ENCODE data around the gene SLC2A11. TPM values are rescaled to one million over a fixed set of nuclear protein-coding genes. Genes with fewer than 3 reads are reported as not detected.
A peak's percentile ranks its signal among the peaks of the same experiment; 100 is the strongest.
"Not testable (repeated sequence)": the region's sequence is repeated elsewhere in the genome, so short reads cannot be mapped to it uniquely, and the experiment has no call there.

Gene SLC2A11
- total RNA-seq, 1 donor from 2014 or later = 13.2 TPM

DNA sequence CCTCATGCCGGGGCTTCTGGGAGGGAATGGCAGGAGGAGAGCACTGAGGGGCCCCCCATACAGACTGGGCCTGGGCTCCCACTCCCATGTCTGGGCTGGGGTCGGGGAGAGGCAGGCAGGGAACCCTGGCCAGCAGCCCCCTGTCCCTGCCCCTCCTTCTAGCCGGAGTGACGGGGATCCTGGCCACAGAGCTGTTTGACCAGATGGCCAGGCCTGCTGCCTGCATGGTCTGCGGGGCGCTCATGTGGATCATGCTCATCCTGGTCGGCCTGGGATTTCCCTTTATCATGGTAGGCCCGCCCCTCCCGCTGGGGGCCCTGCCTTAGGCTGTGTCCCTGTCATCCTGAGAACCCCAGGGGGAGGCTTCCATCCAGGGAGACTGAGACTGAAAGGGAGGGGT lies 26.5 kb downstream of the SLC2A11 start:
- no peak for DNase-seq (ENCODE audit: low read depth)

- DNase-seq (ENCODE audit: low read depth) = peak; percentile 33
These were observed 31.1 kb downstream of the SLC2A11 start for GRCh38 chr22:23888615-23889401.

DNA sequence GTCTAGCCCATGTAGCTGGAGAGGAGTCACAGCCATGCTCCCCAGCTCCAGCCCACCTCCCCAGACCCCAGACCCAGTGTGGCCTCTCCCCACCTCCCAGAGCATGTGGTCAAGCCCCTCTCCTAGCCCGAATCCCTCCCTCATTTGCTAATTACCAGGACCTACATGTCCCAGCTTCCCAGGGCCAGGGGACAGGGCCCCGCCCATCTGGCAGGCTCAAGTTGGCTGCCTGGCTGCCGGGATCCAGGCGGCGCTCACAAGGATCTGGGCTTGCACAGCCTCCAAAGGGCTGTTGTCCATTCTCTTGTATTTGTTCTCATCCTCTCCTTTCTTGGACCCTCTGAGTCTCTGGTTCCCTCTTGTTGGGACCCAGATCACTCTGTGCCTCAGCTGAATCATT lies 31.9 kb downstream of the SLC2A11 start:
- no peak for DNase-seq (ENCODE audit: low read depth)

DNA sequence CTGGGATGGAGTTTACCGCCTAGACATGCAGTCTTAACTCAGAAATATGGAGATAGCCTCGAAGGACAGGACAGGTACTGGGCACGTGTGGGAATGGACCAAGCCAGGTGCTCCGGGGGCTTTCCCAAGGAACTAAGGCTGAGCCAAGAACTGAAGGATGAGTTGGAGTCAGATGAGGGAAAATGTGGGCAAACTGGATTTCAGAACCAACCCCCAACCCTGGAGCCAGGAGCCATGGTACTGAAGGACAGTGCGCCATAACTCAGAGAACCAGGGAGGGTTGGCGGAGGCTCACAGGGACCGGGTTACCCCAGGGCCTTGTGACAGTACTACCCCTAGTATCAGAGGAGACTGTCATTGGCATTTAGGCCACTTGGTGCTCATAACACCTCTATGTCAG lies 34.1 kb downstream of the SLC2A11 start:
- no peak for DNase-seq (ENCODE audit: low read depth)

DNA sequence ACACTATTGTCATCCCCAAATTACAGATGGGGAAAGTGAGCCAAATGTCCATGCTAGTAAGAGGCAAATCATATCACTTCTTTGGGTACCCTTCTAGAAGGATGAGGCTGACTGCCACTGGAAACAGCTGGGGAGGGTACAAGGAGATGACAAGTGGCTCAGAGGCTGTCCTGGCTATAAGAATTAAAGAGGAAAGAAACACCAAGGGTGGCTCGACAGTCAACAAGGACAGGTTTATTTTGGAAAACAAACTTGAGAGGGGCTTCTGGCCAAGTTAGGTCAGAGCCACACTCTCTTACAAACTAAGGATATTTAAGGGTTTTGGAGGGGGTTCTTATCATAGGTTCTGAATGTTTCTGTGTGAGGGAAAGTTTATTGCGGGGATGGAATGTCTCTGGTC lies 34.5 kb downstream of the SLC2A11 start:
- no peak for DNase-seq (ENCODE audit: low read depth)

DNA sequence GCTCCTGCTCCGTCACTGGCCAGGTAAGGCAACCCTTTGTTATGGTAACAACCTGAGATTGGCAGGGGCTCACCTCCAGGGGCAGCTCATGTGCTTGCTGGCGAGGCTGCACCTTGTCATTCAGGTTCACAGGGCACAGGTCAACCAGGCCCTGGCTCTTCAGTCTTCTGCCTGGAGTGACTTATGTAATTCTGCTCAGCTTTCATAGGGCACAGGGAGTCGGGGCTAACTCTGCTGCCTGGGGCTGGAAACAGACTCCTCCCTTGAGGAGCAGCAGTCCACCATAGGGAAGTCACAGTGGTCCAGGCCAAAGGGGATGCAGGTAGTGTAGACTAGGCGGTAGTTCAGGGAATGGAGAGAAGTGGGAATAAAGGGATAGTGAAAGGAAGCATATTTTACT lies 35.0 kb downstream of the SLC2A11 start:
- no peak for DNase-seq (ENCODE audit: low read depth)

DNA sequence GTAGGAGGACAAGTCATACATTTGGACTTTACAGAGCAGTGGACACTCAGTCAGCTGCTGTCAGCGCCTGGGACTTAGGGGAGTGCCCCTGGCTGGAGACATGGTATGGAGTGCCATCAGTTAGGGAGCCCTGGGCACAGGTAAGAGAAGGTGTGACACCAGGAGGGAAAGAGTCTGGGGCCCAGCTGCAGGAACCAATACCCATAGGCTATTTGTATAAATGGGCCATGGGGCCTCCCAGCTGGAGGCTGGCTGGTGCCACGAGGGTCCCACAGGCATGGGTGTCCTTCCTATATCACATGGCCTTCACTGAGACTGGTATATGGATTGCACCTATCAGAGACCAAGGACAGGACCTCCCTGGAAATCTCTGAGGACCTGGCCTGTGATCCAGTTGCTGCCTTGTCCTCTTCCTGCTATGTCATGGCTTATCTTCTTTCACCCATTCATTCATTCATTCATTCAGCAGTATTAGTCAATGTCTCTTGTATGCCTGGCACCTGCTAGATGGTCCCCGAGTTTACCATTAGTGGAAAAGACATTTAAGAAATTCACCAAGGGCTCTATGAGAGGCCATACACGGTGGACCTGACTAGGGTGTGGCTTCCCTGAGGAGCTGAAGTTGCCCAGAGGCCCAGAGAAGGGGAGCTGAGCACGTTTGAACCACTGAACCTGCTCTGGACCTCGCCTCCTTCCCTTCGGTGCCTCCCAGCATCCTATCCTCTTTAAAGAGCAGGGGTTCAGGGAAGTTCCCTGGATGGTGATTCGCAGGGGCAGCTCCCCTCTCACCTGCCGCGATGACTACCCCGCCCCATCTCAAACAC lies 35.7 kb downstream of the SLC2A11 start:
- DNase-seq (ENCODE audit: low read depth) = no peak

DNA sequence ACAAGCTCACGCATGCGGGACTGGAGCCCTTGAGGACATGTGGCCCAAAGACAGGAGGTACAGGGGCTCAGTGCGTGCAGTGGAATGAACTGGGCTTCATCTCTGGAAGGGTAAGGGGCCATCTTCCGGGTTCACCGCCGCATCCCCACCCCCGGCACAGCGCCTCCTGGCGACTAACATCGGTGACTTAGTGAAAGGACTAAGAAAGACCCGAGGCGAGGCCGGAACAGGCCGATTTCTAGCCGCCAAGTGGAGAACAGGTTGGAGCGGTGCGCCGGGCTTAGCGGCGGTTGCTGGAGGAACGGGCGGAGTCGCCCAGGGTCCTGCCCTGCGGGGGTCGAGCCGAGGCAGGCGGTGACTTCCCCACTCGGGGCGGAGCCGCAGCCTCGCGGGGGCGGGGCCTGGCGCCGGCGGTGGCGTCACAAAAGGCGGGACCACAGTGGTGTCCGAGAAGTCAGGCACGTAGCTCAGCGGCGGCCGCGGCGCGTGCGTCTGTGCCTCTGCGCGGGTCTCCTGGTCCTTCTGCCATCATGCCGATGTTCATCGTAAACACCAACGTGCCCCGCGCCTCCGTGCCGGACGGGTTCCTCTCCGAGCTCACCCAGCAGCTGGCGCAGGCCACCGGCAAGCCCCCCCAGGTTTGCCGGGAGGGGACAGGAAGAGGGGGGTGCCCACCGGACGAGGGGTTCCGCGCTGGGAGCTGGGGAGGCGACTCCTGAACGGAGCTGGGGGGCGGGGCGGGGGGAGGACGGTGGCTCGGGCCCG lies 36.5 kb downstream of the SLC2A11 start, which contains the start of gene MIF:
MIF (plus strand) TSS at position 439 of the 765 bp plus-strand sequence; CDS start at position 531, 92 bp downstream.
- peak; percentile 93 for DNase-seq (ENCODE audit: low read depth)

GRCh38 chr22:23894710-23895598 lies 37.3 kb downstream of the SLC2A11 start:
- DNase-seq (ENCODE audit: low read depth) = peak; percentile 73

DNA sequence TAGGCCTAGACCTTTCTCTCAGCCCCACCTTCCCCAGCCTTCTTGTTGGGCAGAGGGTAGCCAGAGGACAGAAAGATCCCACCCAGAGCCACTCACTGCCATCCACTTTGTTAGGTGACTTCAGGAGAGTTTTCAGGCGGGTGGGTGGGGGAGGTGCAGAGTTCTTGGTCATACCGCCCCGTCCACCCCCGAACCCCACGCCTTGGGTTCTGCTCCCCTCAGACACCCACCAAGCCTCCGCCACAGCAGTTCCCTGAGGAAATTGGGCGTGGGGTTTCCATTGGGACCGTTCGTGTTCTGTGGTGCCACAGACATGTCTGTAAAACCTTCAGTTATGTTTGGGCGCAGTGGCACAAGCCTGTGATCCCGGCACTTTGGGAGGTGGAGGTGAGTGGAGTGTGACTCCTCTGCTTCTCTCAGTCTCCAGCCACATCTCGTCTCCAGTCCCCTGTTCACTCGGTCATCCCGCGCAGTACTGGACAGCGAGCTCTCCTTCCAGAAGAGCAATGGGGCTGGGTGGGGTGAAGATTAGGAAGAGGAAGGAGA lies 38.0 kb downstream of the SLC2A11 start:
- no peak for DNase-seq (ENCODE audit: low read depth)

- no peak for DNase-seq (ENCODE audit: low read depth)
These were observed 38.5 kb downstream of the SLC2A11 start for GRCh38 chr22:23896166-23896522.

GRCh38 chr22:23896523-23897186 lies 39.0 kb downstream of the SLC2A11 start:
- DNase-seq (ENCODE audit: low read depth) = no peak

- no peak for DNase-seq (ENCODE audit: low read depth)
These were observed 39.6 kb downstream of the SLC2A11 start for GRCh38 chr22:23897320-23897719.

GRCh38 chr22:23898006-23898974 lies 40.6 kb downstream of the SLC2A11 start:
- DNase-seq (ENCODE audit: low read depth) = peak; percentile 66

DNA sequence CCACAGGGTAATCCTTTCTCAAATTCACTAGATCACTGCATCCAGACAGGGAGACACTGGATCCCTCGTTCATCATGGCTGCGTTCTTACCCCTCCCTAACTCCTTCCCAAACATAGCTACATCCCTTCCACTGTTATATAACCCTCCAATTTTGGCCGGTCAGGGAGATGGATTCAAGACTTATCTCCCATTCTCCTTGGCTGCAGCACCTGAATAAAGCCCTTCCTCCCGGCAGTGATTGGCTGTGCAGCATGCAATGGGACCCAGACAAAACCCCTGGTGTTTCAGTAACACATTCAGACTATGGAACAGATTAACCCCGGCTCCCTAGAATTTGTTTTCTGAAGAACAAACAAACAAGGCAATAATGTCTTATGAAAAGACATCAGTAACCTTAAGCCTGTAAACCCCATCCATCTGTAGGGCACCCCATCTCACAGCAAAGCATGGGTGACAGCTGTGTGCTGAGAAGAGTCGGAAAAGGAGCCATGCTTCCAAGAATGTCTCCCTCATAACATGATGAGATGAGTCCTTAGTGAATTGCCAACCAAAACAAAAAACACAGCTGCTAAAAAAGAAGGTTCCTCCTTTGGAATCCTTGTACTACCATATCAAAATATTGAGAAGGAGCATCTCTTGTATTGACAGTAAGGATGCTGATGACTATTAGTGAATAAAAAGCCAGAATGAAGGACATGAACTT lies 41.5 kb downstream of the SLC2A11 start:
- DNase-seq (ENCODE audit: low read depth) = peak; percentile 44

- not testable (repeated sequence) for DNase-seq (ENCODE audit: low read depth)
These were observed 42.6 kb downstream of the SLC2A11 start for GRCh38 chr22:23900227-23900626.

GRCh38 chr22:23901600-23901999 lies 43.9 kb downstream of the SLC2A11 start:
- no peak for DNase-seq (ENCODE audit: low read depth)

All from myocyte (in vitro differentiated cells).